Activated B cell treated with CpG ODN at 0.5 μM for 24 hours (primary cell): ENCODE measurements around the gene TRIM38. TPM values are rescaled to one million over a fixed set of nuclear protein-coding genes. Genes with fewer than 3 reads are reported as not detected.

Experiments used
- ATAC-seq: fragments of 200-7000 bp; cut with Tn5 transposase; one replicate; pipeline ENCODE4 v1.10.0; 2021; ENCODE audit warnings: low read depth, mild to moderate bottlenecking, moderate library complexity
- CTCF ChIA-PET: fragments of 350-600 bp; sonication (Branson Sonifier 250); formaldehyde crosslinking; loops from one replicate; lab custom pipeline; 2021; ENCODE audit warnings: antibody characterized with exemption; lab: Charles Lee
- POLR2A ChIA-PET: fragments of 350-600 bp; sonication (Branson Sonifier 250); formaldehyde crosslinking; loops from one replicate; lab custom pipeline; 2021; ENCODE audit warnings: antibody characterized with exemption; lab: Charles Lee
- DNase-seq: peaks from one replicate; pipeline ENCODE4 v3.0.0; 2022
- H3K27ac Mint-ChIP-seq: one replicate; pipeline ENCODE4 v1.8.0; 2020; ENCODE audit warnings: mixed read lengths
- H3K27me3 Mint-ChIP-seq: one replicate; pipeline ENCODE4 v1.8.0; 2021; ENCODE audit warnings: mixed read lengths
- H3K36me3 Mint-ChIP-seq: one replicate; pipeline ENCODE4 v1.8.0; 2021; ENCODE audit warnings: low read depth, mixed read lengths
- H3K4me1 Mint-ChIP-seq: one replicate; pipeline ENCODE4 v1.8.0; 2021; ENCODE audit warnings: mixed read lengths
- H3K4me3 Mint-ChIP-seq: one replicate; pipeline ENCODE4 v1.8.0; 2020; ENCODE audit warnings: mild to moderate bottlenecking, mixed read lengths
- H3K9me3 Mint-ChIP-seq: one replicate; pipeline ENCODE4 v1.8.0; 2020; ENCODE audit warnings: mixed read lengths
- intact Hi-C: fragments of 100-400 bp; cut with micrococcal nuclease; formaldehyde crosslinking; loops from one replicate; pipeline ENCODE4 v1.15.1; 2024
- total RNA-seq: library from RNA; stranded (reverse); gene quantifications from 2 replicates; pipeline ENCODE4 v1.2.3, GENCODE V29; 2022
- TF ChIP-seq, protein P1 (sequence below): fragments of 200-600 bp; IDR thresholded peaks from one replicate; pipeline ENCODE4 v1.8.0; 2022; ENCODE audit warnings: antibody characterized with exemption, mild to moderate bottlenecking

TRIM38 gene
- total RNA-seq, 1 donor from 2014 or later: 36.8 TPM

DNA sequence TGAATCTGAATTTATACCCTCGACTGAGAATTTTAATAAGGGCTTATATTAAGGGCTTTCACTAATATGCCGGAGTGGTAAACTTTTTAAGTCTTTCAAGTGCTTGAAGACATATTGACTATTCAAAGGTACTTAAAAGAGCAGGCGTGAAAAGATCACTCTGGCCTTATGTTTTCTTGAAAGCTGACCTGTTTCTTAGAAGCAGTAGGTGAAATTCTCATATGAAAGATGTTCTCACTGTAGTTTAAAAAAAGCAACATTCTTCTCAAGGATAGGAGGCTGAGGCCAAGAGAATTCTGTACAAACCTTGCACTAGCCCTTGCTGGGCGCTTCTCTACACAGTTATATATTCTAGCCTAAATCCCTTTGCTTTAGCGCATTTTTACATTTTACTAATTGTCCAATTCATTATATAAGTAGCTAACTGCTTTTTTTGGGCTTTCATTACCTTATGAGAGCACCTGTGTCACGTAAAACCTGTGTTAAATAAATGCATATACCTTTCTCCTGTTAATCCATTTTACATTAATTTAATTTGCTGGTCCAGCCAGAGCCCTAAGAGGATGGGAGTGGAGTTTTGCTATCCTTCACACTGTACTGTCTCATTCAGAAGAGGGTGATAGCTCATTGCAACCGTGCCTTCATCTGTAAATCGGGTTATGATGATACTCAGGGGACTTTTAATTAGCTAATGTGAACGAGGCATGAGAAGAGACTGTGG is 65.0 kb downstream of the TRIM38 start:
- H3K9me3 Mint-ChIP-seq: no peaks in the 10 kb centered on the region
- H3K36me3 Mint-ChIP-seq: peaks cover 8% of the 10 kb centered on the region
- peak overlapping the region; percentile 96 for H3K4me3 Mint-ChIP-seq
- TF ChIP-seq, protein P1, sequence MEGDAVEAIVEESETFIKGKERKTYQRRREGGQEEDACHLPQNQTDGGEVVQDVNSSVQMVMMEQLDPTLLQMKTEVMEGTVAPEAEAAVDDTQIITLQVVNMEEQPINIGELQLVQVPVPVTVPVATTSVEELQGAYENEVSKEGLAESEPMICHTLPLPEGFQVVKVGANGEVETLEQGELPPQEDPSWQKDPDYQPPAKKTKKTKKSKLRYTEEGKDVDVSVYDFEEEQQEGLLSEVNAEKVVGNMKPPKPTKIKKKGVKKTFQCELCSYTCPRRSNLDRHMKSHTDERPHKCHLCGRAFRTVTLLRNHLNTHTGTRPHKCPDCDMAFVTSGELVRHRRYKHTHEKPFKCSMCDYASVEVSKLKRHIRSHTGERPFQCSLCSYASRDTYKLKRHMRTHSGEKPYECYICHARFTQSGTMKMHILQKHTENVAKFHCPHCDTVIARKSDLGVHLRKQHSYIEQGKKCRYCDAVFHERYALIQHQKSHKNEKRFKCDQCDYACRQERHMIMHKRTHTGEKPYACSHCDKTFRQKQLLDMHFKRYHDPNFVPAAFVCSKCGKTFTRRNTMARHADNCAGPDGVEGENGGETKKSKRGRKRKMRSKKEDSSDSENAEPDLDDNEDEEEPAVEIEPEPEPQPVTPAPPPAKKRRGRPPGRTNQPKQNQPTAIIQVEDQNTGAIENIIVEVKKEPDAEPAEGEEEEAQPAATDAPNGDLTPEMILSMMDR: no peak
- H3K27me3 Mint-ChIP-seq: peaks cover 2% of the 10 kb centered on the region
- intact Hi-C loops: loop anchor here (1.0 to 10.0 kb wide), 6 partner anchors 16 to 1845 kb away; partner anchors contain the start of gene HMGN4
- DNase-seq (no peak), ATAC-seq (no peak)
- CTCF ChIA-PET: no interaction called here
- POLR2A ChIA-PET: interaction anchor here (0.6 to 12.3 kb wide), 26 partner anchors 11 to 1866 kb away, joined by 3 to 477 read pairs (median 16); a partner anchor contains a TSS
- H3K27ac Mint-ChIP-seq: peak overlapping the region; percentile 99
- H3K4me1 Mint-ChIP-seq: peaks cover 38% of the 10 kb centered on the region

DNA sequence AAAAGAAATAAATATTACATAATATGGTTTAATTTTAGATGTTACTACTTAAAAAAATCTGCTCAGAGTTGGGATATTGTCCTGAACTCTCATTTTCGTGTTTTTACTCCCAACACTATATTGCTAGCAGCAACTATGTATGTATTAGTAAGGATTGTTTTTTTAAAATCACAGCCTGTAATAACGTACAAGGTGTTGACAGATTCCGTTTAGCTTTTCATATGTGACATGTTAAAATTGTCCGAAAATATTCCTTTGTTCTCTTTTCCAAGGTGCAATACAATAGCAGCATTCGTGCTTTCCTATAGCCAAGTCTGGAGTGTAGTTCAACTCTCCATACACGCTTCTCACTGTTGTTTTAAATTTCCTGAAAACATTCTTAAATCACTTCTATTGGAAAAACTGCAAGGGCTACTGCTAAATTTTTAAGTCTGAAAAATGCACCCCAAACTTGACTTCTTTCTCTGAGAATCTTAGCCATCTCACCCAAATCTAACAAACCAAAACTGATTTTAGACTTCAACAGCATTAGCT is 65.7 kb downstream of the TRIM38 start:
- peaks cover 45% of the 10 kb centered on the region for H3K4me1 Mint-ChIP-seq
- peaks cover 11% of the 10 kb centered on the region for H3K36me3 Mint-ChIP-seq
- no peaks in the 10 kb centered on the region for H3K9me3 Mint-ChIP-seq
- peaks cover 2% of the 10 kb centered on the region for H3K27me3 Mint-ChIP-seq
- DNase-seq (no peak), ATAC-seq (no peak)
- intact Hi-C loops: loop anchor here (10.0 kb wide), 2 partner anchors 507 to 1807 kb away; partner anchors contain the start of gene HMGN4
- H3K27ac Mint-ChIP-seq: peak overlapping the region; percentile 99
- TF ChIP-seq, protein P1: no peak
- ChIA-PET CTCF (no interaction called here), POLR2A (interaction anchor here (0.6 to 12.3 kb wide), 10 partner anchors 7 to 1838 kb away, joined by 3 to 477 read pairs (median 60); a partner anchor contains a TSS)
- no peak overlapping the region for H3K4me3 Mint-ChIP-seq

- POLR2A ChIA-PET: interaction anchor here (1.2 to 12.3 kb wide), 8 partner anchors 7 to 1838 kb away, joined by 4 to 477 read pairs (median 54); a partner anchor contains a TSS
- H3K36me3 Mint-ChIP-seq: peaks cover 12% of the 10 kb centered on the region
- ATAC-seq (no peak), DNase-seq (no peak)
- peaks cover 51% of the 10 kb centered on the region for H3K4me1 Mint-ChIP-seq
- no peaks in the 10 kb centered on the region for H3K9me3 Mint-ChIP-seq
- CTCF ChIA-PET: no interaction called here
- H3K27ac Mint-ChIP-seq: no peak overlapping the region
- TF ChIP-seq, protein P1: no peak
- intact Hi-C loops: loop anchor here (10.0 kb wide), 2 partner anchors 506 to 1806 kb away; partner anchors contain the start of gene HMGN4
- H3K27me3 Mint-ChIP-seq: peaks cover 2% of the 10 kb centered on the region
- H3K4me3 Mint-ChIP-seq: no peak overlapping the region
These were observed 66.4 kb downstream of the TRIM38 start for GRCh38 chr6:26028746-26029569.

DNA sequence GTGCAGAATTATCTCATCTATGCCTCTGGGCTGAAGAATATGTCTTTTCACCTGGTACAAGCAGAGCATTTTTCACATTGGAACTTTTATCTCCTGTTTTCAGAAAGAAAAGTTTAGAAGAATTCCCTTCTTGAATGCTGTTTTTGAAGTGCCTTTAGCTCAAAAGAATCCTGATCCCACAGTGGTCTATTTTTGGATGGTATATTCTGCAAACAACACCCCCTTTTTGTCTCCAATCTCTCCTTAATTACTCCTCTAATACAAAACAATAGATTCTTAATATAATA is 66.9 kb downstream of the TRIM38 start:
- DNase-seq (no peak), ATAC-seq (no peak)
- intact Hi-C loops: loop anchor here (10.0 kb wide), 2 partner anchors 505 to 1805 kb away; partner anchors contain the start of gene HMGN4
- TF ChIP-seq, protein P1: no peak
- H3K36me3 Mint-ChIP-seq: peaks cover 12% of the 10 kb centered on the region
- H3K27ac Mint-ChIP-seq: no peak overlapping the region
- ChIA-PET CTCF (no interaction called here), POLR2A (interaction anchor here (0.9 to 12.3 kb wide), 8 partner anchors 8 to 1837 kb away, joined by 3 to 477 read pairs (median 36); a partner anchor contains a TSS)
- peaks cover 52% of the 10 kb centered on the region for H3K4me1 Mint-ChIP-seq
- H3K27me3 Mint-ChIP-seq: peaks cover 2% of the 10 kb centered on the region
- peaks cover under 1% of the 10 kb centered on the region for H3K9me3 Mint-ChIP-seq
- no peak overlapping the region for H3K4me3 Mint-ChIP-seq
